Measurements from ENCODE around the gene ZBTB4.

- TF ChIP-seq POLR2AphosphoS5 (IDR thresholded peaks at IDR 0.05; ENCODE audit: low read depth) (no peak), CTCF (conservative IDR thresholded peaks at IDR 0.05; ENCODE audit: low read depth in 2 of 2) (no peak)
These were observed 16.5 kb upstream of the ZBTB4 start for GRCh38 chr17:7495906-7496434.
